GM23338 (cell line): ENCODE data around the gene SUSD3. TPM values are rescaled to one million over a fixed set of nuclear protein-coding genes. Genes with fewer than 3 reads are reported as not detected.

ENCODE experiments used
- ATAC-seq: fragments of 200-7000 bp; cut with Tn5 transposase; 3 replicates; pipeline ENCODE4 v1.9.1; 2020
- DNase-seq: peaks from one replicate; pipeline ENCODE4 v3.0.0-alpha.2; 2015; ENCODE audit warnings: low spot score
- H2AFZ ChIP-seq: fragments of 200-600 bp; sonication (generic); 2 replicates; pipeline ENCODE4 v1.8.0; 2016; ENCODE audit warnings: antibody characterized with exemption, mild to moderate bottlenecking, moderate library complexity
- H3F3A ChIP-seq: fragments of 200-600 bp; sonication (generic); replicated peaks from 2 replicates; pipeline ENCODE4 v1.8.0; 2017; ENCODE audit warnings: antibody characterized with exemption, mixed run types, low read depth
- H3K27ac ChIP-seq: fragments of 200-600 bp; sonication (generic); 2 replicates; pipeline ENCODE4 v1.6.1; 2016; ENCODE audit warnings: low read depth
- H3K27me3 ChIP-seq: fragments of 200-600 bp; sonication (generic); 2 replicates; pipeline ENCODE4 v1.8.0; 2016; ENCODE audit warnings: mild to moderate bottlenecking, mixed run types, moderate library complexity; ENCODE audit not compliant: insufficient read depth
- H3K36me3 ChIP-seq: fragments of 200-600 bp; sonication (generic); 2 replicates; pipeline ENCODE4 v1.8.0; 2016; ENCODE audit warnings: mild to moderate bottlenecking; ENCODE audit not compliant: insufficient read depth
- H3K4me1 ChIP-seq: fragments of 200-600 bp; sonication (generic); 2 replicates; pipeline ENCODE4 v1.8.0; 2016; ENCODE audit warnings: mild to moderate bottlenecking, moderate library complexity; ENCODE audit not compliant: insufficient read depth
- H3K4me2 ChIP-seq: fragments of 200-600 bp; sonication (generic); 2 replicates; pipeline ENCODE4 v1.7.1; 2017; ENCODE audit warnings: mixed run types
- H3K4me3 ChIP-seq: fragments of 200-600 bp; sonication (generic); 2 replicates; pipeline ENCODE4 v1.6.1; 2016; ENCODE audit warnings: mixed run types
- H3K79me2 ChIP-seq: fragments of 200-600 bp; sonication (generic); replicated peaks from 2 replicates; pipeline ENCODE4 v1.8.0; 2017; ENCODE audit warnings: mild to moderate bottlenecking; ENCODE audit not compliant: insufficient read depth
- H3K9me2 ChIP-seq: fragments of 200-600 bp; sonication (generic); 2 replicates; pipeline ENCODE4 v1.8.0; 2017; ENCODE audit not compliant: insufficient read depth
- H4K20me1 ChIP-seq: fragments of 200-600 bp; sonication (generic); replicated peaks from 2 replicates; pipeline ENCODE4 v1.8.0; 2017; ENCODE audit warnings: mild to moderate bottlenecking; ENCODE audit not compliant: insufficient read depth
- H3K27ac Mint-ChIP-seq: 2 replicates; pipeline ENCODE4 v1.8.0; 2020; ENCODE audit warnings: inconsistent platforms, mild to moderate bottlenecking, moderate library complexity, mixed read lengths
- H3K27me3 Mint-ChIP-seq: 3 replicates; pipeline ENCODE4 v1.8.0; 2022; ENCODE audit warnings: low read depth, mild to moderate bottlenecking, moderate library complexity, mixed read lengths, inconsistent platforms; ENCODE audit not compliant: insufficient read depth, poor library complexity
- H3K36me3 Mint-ChIP-seq: 3 replicates; pipeline ENCODE4 v1.8.0; 2021; ENCODE audit warnings: low read depth, mild to moderate bottlenecking, inconsistent platforms, moderate library complexity, mixed read lengths
- H3K4me1 Mint-ChIP-seq: 3 replicates; pipeline ENCODE4 v1.8.0; 2020; ENCODE audit warnings: mild to moderate bottlenecking, inconsistent platforms, mixed read lengths
- H3K4me3 Mint-ChIP-seq: 3 replicates; pipeline ENCODE4 v1.8.0; 2021; ENCODE audit warnings: moderate library complexity, mild to moderate bottlenecking, inconsistent platforms, mixed read lengths
- H3K9me3 Mint-ChIP-seq: 3 replicates; pipeline ENCODE4 v1.8.0; 2020; ENCODE audit warnings: moderate library complexity, mild to moderate bottlenecking, inconsistent platforms, mixed read lengths
- CREB1 ChIP-seq: fragments of 250-450 bp; sonication (Bioruptor Pico); IDR thresholded peaks from 2 replicates; pipeline ENCODE4 v1.5.0; 2020; ENCODE audit warnings: low read depth, mild to moderate bottlenecking, moderate library complexity
- CTCF ChIP-seq, 2 experiments: fragments of 200-600 bp in 1 of 2; sonication (generic) in 1 of 2; conservative IDR thresholded peaks; 2 replicates each; pipeline versions ENCODE4 v1.5.1 to v1.6.1; 2016 to 2017; ENCODE audit warnings: antibody characterized with exemption in 2 of 2, low read depth in 2 of 2, mild to moderate bottlenecking in 2 of 2, moderate library complexity in 1 of 2
- ETS1 ChIP-seq: IDR thresholded peaks from 2 replicates; pipeline ENCODE4 v1.6.1; 2016; ENCODE audit warnings: antibody characterized with exemption
- EZH2 ChIP-seq: fragments of 200-600 bp; sonication (generic); IDR thresholded peaks from one replicate; pipeline ENCODE4 v1.8.0; 2017; ENCODE audit warnings: antibody characterized with exemption, mild to moderate bottlenecking, low read depth; ENCODE audit not compliant: unreplicated experiment
- EZH2phosphoT487 ChIP-seq: fragments of 200-600 bp; sonication (generic); IDR thresholded peaks from one replicate; pipeline ENCODE4 v1.8.1; 2018; ENCODE audit warnings: antibody characterized with exemption; ENCODE audit not compliant: unreplicated experiment
- NANOG ChIP-seq: IDR thresholded peaks from 2 replicates; pipeline ENCODE4 v1.6.1; 2016; ENCODE audit warnings: antibody characterized with exemption, borderline replicate concordance
- REST ChIP-seq: IDR thresholded peaks from one replicate; pipeline ENCODE4 v1.6.1; 2018; ENCODE audit warnings: antibody characterized with exemption; ENCODE audit not compliant: unreplicated experiment
- STAT1 ChIP-seq: IDR thresholded peaks from one replicate; pipeline ENCODE4 v1.6.1; 2016; ENCODE audit warnings: antibody characterized with exemption; ENCODE audit not compliant: unreplicated experiment
- ZNF114 ChIP-seq: fragments of 250-450 bp; sonication (Bioruptor Pico); IDR thresholded peaks from 2 replicates; pipeline ENCODE4 v1.5.0; 2020; ENCODE audit warnings: mild to moderate bottlenecking, moderate library complexity
- ZNF331 ChIP-seq: fragments of 250-450 bp; sonication (Bioruptor Pico); IDR thresholded peaks from 2 replicates; pipeline ENCODE4 v1.5.0; 2020; ENCODE audit warnings: low read depth, mild to moderate bottlenecking, moderate library complexity
- ZNF462 ChIP-seq: fragments of 250-450 bp; sonication (Bioruptor Pico); IDR thresholded peaks from 2 replicates; pipeline ENCODE4 v1.5.0; 2020; ENCODE audit warnings: mild to moderate bottlenecking, moderate library complexity
- polyA plus RNA-seq: library from polyadenylated mRNA; unstranded; fragments of >200 nt; fragmentation: Nextera tagmentation; extraction: Ambion mirVana; gene quantifications from 2 replicates; pipeline ENCODE4 v1.2.1, GENCODE V29; 2016
- total RNA-seq: library from RNA; depleted of rRNA; stranded (reverse); fragments of >200 nt; shearing (Covaris generic); gene quantifications from 2 replicates; pipeline ENCODE4 v1.2.3, GENCODE V29; 2014

SUSD3 gene
- total and polyA plus RNA-seq, 2 experiments from 2014 or later: 6.9 to 20.1 TPM

GRCh38 chr9:93079371-93079770 is 20.9 kb downstream of the SUSD3 start:
- Histone ChIP-seq H3K27me3 (no peaks in the 10 kb centered on the region), H4K20me1 (no peaks in the 10 kb centered on the region), H3K4me2 (no peak overlapping the region), H3F3A (no peaks in the 10 kb centered on the region), H2AFZ (no peak overlapping the region), H3K9me2 (no peaks in the 10 kb centered on the region), H3K4me1 (no peaks in the 10 kb centered on the region), H3K79me2 (no peaks in the 10 kb centered on the region), H3K27ac (no peak overlapping the region), H3K4me3 (no peak overlapping the region), H3K36me3 (no peaks in the 10 kb centered on the region; the same call in 1 of the 2 replicates)
- H3K27ac Mint-ChIP-seq: no peak overlapping the region
- H3K9me3 Mint-ChIP-seq: no peaks in the 10 kb centered on the region
- no peak for DNase-seq
- H3K4me1 Mint-ChIP-seq: peaks cover 4% of the 10 kb centered on the region; the same call in 1 of the 3 replicates
- no peaks in the 10 kb centered on the region; the same call in 2 of the 3 replicates for H3K36me3 Mint-ChIP-seq
- peaks cover 4% of the 10 kb centered on the region for H3K27me3 Mint-ChIP-seq
- no peak overlapping the region for H3K4me3 Mint-ChIP-seq
- TF ChIP-seq ETS1 (no peak), ZNF462 (CRISPR knock-in tag) (no peak), CTCF (conservative IDR thresholded peaks at IDR 0.05; ENCODE audit: low read depth in 2 of 2) (no peak), EZH2 (no peak), ZNF114 (no peak), ZNF331 (CRISPR knock-in tag) (no peak), NANOG (no peak), CREB1 (no peak), EZH2phosphoT487 (no peak), STAT1 (no peak), REST (no peak)
- no peak for ATAC-seq
